OCI-LY3 (cell line): ENCODE data around the gene NLN.

Source experiments
- EZH2phosphoT487 ChIP-seq: fragments of 200-600 bp; shearing (Covaris generic); IDR thresholded peaks from 2 replicates; pipeline ENCODE4 v1.6.1; 2018; ENCODE audit warnings: antibody characterized with exemption, mixed run types, low read depth
- TF ChIP-seq, protein P1 (sequence below): fragments of 200-600, 300-600 bp; sonication (generic); IDR thresholded peaks from 2 replicates; pipeline ENCODE4 v1.5.1; 2014; ENCODE audit warnings: antibody characterized with exemption, low read length, low read depth

DNA sequence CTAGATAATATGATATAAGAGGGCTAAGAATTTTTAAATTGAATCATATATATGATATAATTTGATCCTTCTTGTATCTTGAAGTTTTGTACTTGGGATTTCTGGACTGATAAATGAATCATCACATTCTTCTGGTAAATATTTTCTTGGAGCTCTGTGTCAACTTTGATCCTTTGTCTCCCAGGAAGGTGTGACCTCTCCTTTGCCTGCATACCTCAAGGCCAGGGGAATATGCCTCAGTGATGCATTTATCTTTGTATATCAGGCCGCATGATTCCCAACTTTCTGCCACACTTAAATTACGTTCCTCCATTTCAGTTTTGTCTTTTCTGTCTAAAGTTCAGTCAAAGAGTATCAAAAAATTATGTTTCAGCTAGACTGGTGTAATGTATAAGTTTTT, 101.2 kb downstream of the NLN start:
- TF ChIP-seq, protein P1, sequence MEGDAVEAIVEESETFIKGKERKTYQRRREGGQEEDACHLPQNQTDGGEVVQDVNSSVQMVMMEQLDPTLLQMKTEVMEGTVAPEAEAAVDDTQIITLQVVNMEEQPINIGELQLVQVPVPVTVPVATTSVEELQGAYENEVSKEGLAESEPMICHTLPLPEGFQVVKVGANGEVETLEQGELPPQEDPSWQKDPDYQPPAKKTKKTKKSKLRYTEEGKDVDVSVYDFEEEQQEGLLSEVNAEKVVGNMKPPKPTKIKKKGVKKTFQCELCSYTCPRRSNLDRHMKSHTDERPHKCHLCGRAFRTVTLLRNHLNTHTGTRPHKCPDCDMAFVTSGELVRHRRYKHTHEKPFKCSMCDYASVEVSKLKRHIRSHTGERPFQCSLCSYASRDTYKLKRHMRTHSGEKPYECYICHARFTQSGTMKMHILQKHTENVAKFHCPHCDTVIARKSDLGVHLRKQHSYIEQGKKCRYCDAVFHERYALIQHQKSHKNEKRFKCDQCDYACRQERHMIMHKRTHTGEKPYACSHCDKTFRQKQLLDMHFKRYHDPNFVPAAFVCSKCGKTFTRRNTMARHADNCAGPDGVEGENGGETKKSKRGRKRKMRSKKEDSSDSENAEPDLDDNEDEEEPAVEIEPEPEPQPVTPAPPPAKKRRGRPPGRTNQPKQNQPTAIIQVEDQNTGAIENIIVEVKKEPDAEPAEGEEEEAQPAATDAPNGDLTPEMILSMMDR = no peak
- no peak for TF ChIP-seq EZH2phosphoT487
